ENCODE data around the gene GOLGA7B.

DNA sequence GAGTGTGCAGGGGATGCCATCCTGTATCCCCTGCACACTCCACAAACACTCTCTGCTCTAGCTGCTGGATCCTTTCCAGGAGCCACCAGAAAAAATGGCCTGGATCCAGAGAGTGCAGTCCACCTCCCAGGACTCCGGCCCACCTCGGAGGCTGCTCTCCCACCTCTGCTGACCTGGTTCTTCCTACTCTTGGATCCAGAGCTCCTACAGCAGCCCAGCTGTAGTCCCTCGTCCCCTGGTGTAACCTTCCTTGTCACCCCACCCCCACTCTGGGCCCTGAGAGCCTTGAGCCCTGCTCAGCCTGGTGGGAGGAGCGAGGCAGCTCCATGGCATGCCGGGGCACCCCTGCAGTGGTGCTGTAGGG is 54.4 kb downstream of the GOLGA7B start:
- TF ChIP-seq POLR2A (IDR thresholded peaks at IDR 0.05) = no peak
- TF ChIP-seq CTCF (IDR thresholded peaks at IDR 0.05) = no peak

Data from vagina (tissue), 2 donors.